RWPE1 (cell line): Measurements from ENCODE around the gene DFFB.

Source experiments
- CTCF ChIA-PET: fragments of 350-600 bp; sonication (Branson Sonifier 250); formaldehyde crosslinking; extraction: SDS; loops from one replicate; lab custom pipeline; 2021; lab: Yijun Ruan, JAX
- POLR2A ChIA-PET: fragments of 400-600 bp; formaldehyde crosslinking; extraction: SDS; loops from one replicate; lab custom pipeline; 2020; ENCODE audit warnings: antibody characterized with exemption; ENCODE audit not compliant: low non-redundant PET; lab: Yijun Ruan, JAX
- DNase-seq: peaks from one replicate; pipeline ENCODE4 v3.0.0; 2012; ENCODE audit warnings: low spot score
- H3K27ac ChIP-seq: fragments of 450-650 bp; 2 replicates; pipeline ENCODE4 v1.5.1; 2017
- CTCF ChIP-seq: fragments of 450-650 bp; conservative IDR thresholded peaks from 2 replicates; pipeline ENCODE4 v1.5.1; 2017; ENCODE audit warnings: low read depth, mild to moderate bottlenecking

The DFFB gene

GRCh38 chr1:3820316-3820715 lies 37.0 kb upstream of the DFFB start:
- CTCF ChIA-PET: no interaction called here
- no peak for DNase-seq
- TF ChIP-seq CTCF: no peak
- no peak overlapping the region; the same call in 1 of the 2 replicates for H3K27ac ChIP-seq
- POLR2A ChIA-PET: no interaction called here

GRCh38 chr1:3821004-3821403 lies 36.3 kb upstream of the DFFB start:
- DNase-seq: no peak
- no peak for TF ChIP-seq CTCF
- H3K27ac ChIP-seq: no peak overlapping the region
- ChIA-PET CTCF (no interaction called here), POLR2A (no interaction called here)

GRCh38 chr1:3821447-3821846 lies 35.8 kb upstream of the DFFB start:
- no peak overlapping the region for H3K27ac ChIP-seq
- CTCF ChIA-PET: no interaction called here
- TF ChIP-seq CTCF: no peak
- no peak for DNase-seq
- POLR2A ChIA-PET: no interaction called here

- no peak overlapping the region for H3K27ac ChIP-seq
- no peak for TF ChIP-seq CTCF
- ChIA-PET POLR2A (no interaction called here), CTCF (no interaction called here)
- DNase-seq: no peak
Measured at GRCh38 chr1:3821908-3822307, 35.4 kb upstream of the DFFB start.

GRCh38 chr1:3822421-3822820 lies 34.9 kb upstream of the DFFB start:
- ChIA-PET POLR2A (no interaction called here), CTCF (no interaction called here)
- no peak overlapping the region for H3K27ac ChIP-seq
- DNase-seq: no peak
- no peak for TF ChIP-seq CTCF

GRCh38 chr1:3824650-3825049 lies 32.6 kb upstream of the DFFB start:
- no peak for DNase-seq
- ChIA-PET POLR2A (no interaction called here), CTCF (no interaction called here)
- TF ChIP-seq CTCF: no peak
- H3K27ac ChIP-seq: no peak overlapping the region

GRCh38 chr1:3825356-3825755 lies 31.9 kb upstream of the DFFB start:
- TF ChIP-seq CTCF: no peak
- no peak overlapping the region for H3K27ac ChIP-seq
- DNase-seq: no peak
- POLR2A ChIA-PET: no interaction called here
- CTCF ChIA-PET: no interaction called here
